Activated T-helper 1 cell treated with Interleukin-2 at 50 U/mL for 16 hours (primary cell): ENCODE measurements around the gene TSPAN31.

Experiments used
- DNase-seq: peaks from one replicate; pipeline ENCODE4 v3.0.0-alpha.2; 2020; ENCODE audit warnings: low read depth

Gene TSPAN31

GRCh38 chr12:57793920-57794319, 49.1 kb downstream of the TSPAN31 start:
- no peak for DNase-seq

GRCh38 chr12:57795354-57795753, 50.5 kb downstream of the TSPAN31 start:
- DNase-seq = no peak

- DNase-seq = no peak
These were observed 52.2 kb downstream of the TSPAN31 start for GRCh38 chr12:57796996-57797395.

- DNase-seq = no peak
These were observed 53.1 kb downstream of the TSPAN31 start for GRCh38 chr12:57797933-57798332.
